ENCODE data around the gene DNAJC6.

GRCh38 chr1:65346190-65346589 is 36.8 kb downstream of the DNAJC6 start:
- TF ChIP-seq EZH2 (IDR thresholded peaks at IDR 0.05) (no peak), POLR2AphosphoS5 (IDR thresholded peaks at IDR 0.05; ENCODE audit: borderline replicate concordance, low read depth, low read length) (no peak)
